Esophagus squamous epithelium (tissue), 4 donors: ENCODE data around the gene GORASP1.

Experiments
- POLR2A ChIP-seq, 4 donors: fragments of 450-650 bp; IDR thresholded peaks; one replicate each; pipeline ENCODE4 v1.6.1; 2017; ENCODE audit warnings: antibody characterized with exemption in 4 of 4, mild to moderate bottlenecking in 4 of 4, moderate library complexity in 3 of 4
- TF ChIP-seq, protein P1 (sequence below), 6 experiments: fragments of 450-650 bp in 4 of 6; fragments of 200-600 bp in 2 of 6; sonication (generic) in 2 of 6; IDR thresholded peaks; one replicate each; pipeline ENCODE4 v1.5.1; 2016 to 2019; ENCODE audit warnings: antibody characterized with exemption in 6 of 6, mild to moderate bottlenecking in 4 of 6, moderate library complexity in 4 of 6

GRCh38 chr3:39113291-39113690 lies 5.9 kb upstream of the GORASP1 start:
- TF ChIP-seq, protein P1, sequence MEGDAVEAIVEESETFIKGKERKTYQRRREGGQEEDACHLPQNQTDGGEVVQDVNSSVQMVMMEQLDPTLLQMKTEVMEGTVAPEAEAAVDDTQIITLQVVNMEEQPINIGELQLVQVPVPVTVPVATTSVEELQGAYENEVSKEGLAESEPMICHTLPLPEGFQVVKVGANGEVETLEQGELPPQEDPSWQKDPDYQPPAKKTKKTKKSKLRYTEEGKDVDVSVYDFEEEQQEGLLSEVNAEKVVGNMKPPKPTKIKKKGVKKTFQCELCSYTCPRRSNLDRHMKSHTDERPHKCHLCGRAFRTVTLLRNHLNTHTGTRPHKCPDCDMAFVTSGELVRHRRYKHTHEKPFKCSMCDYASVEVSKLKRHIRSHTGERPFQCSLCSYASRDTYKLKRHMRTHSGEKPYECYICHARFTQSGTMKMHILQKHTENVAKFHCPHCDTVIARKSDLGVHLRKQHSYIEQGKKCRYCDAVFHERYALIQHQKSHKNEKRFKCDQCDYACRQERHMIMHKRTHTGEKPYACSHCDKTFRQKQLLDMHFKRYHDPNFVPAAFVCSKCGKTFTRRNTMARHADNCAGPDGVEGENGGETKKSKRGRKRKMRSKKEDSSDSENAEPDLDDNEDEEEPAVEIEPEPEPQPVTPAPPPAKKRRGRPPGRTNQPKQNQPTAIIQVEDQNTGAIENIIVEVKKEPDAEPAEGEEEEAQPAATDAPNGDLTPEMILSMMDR (IDR thresholded peaks at IDR 0.05), result no peak
- no peak for TF ChIP-seq POLR2A (IDR thresholded peaks at IDR 0.05)
